H1 (cell line): ENCODE data around the gene ZBTB1. TPM values are rescaled to one million over a fixed set of nuclear protein-coding genes. Genes with fewer than 3 reads are reported as not detected.

Experiments
- CTCF ChIA-PET: fragments of 300-600 bp; sonication (Branson Sonifier 250); formaldehyde crosslinking; loops from one replicate; lab custom pipeline; 2021; ENCODE audit not compliant: partially characterized antibody; lab: Charles Lee
- POLR2A ChIA-PET: fragments of 300-600 bp; sonication (Branson Sonifier 250); formaldehyde crosslinking; loops from one replicate; lab custom pipeline; 2021; ENCODE audit warnings: inconsistent platforms; ENCODE audit not compliant: partially characterized antibody; lab: Charles Lee
- DNase-seq, 2 experiments: peaks; one replicate each; pipeline versions ENCODE4 v3.0.0 to v3.0.0-alpha.2; 2010 to 2022; ENCODE audit warnings: low spot score in 2 of 2, low read depth in 1 of 2, mixed read lengths in 1 of 2
- FAIRE-seq: peaks from 2 replicates; lab custom pipeline; 2011; peaks lifted over from hg19 to GRCh38; lab: Jason Lieb, UNC
- H2AFZ ChIP-seq: 2 replicates; pipeline ENCODE4 v1.8.1; 2012; ENCODE audit warnings: low read length, inconsistent platforms
- H2AK5ac ChIP-seq: 2 replicates; pipeline ENCODE4 v1.6.1; 2013; ENCODE audit warnings: low read depth, low read length
- H2BK120ac ChIP-seq: replicated peaks from 2 replicates; pipeline ENCODE3; 2013; ENCODE audit warnings: low read depth, low read length, inconsistent platforms
- H2BK12ac ChIP-seq: 2 replicates; pipeline ENCODE4 v1.6.1; 2013; ENCODE audit warnings: low read depth, low read length
- H2BK15ac ChIP-seq: 2 replicates; pipeline ENCODE4 v1.6.1; 2013; ENCODE audit warnings: low read length
- H2BK20ac ChIP-seq: 2 replicates; pipeline ENCODE4 v1.6.1; 2013; ENCODE audit warnings: low read length
- H2BK5ac ChIP-seq: 2 replicates; pipeline ENCODE4 v1.6.1; 2013; ENCODE audit warnings: low read depth, low read length
- H3K14ac ChIP-seq: 2 replicates; pipeline ENCODE4 v1.6.1; 2013; ENCODE audit warnings: inconsistent platforms; ENCODE audit not compliant: insufficient read length
- H3K18ac ChIP-seq: 2 replicates; pipeline ENCODE4 v1.6.1; 2013; ENCODE audit warnings: low read length; ENCODE audit errors: extremely low read depth
- H3K23ac ChIP-seq: 2 replicates; pipeline ENCODE4 v1.6.1; 2013; ENCODE audit warnings: inconsistent platforms; ENCODE audit not compliant: insufficient read length
- H3K23me2 ChIP-seq: 2 replicates; pipeline ENCODE4 v1.6.1; 2013; ENCODE audit warnings: low read depth, low read length
- H3K27ac ChIP-seq: 2 replicates; pipeline ENCODE4 v1.6.1; 2011; ENCODE audit warnings: low read depth, low read length, inconsistent platforms
- H3K27me3 ChIP-seq, 4 experiments: replicated peaks in 1 of 4; 1 replicate in 1 of 4; 2 replicates in 3 of 4; pipeline versions ENCODE4 v1.6.1 to v1.8.1; 2011 to 2013; ENCODE audit warnings: low read length in 3 of 4, mild to moderate bottlenecking in 3 of 4, inconsistent platforms in 2 of 4, mixed read lengths in 2 of 4, moderate library complexity in 1 of 4; ENCODE audit not compliant: control insufficient read depth in 3 of 4, insufficient read depth in 3 of 4; ENCODE audit errors: extremely low read depth in 1 of 4
- H3K36me3 ChIP-seq, 4 experiments: 2 replicates each; pipeline versions ENCODE4 v1.6.1 to v1.8.1; 2011 to 2013; ENCODE audit warnings: mild to moderate bottlenecking in 4 of 4, low read length in 3 of 4, moderate library complexity in 2 of 4, control low read depth in 1 of 4, inconsistent platforms in 1 of 4; ENCODE audit not compliant: insufficient read depth in 4 of 4, control insufficient read depth in 2 of 4
- H3K4ac ChIP-seq: replicated peaks from 2 replicates; pipeline ENCODE3; 2013; ENCODE audit warnings: low read length, low read depth, mixed read lengths, inconsistent platforms; ENCODE audit not compliant: insufficient read length
- H3K4me1 ChIP-seq, 4 experiments: replicated peaks in 1 of 4; 1 replicate in 1 of 4; 2 replicates in 3 of 4; pipeline versions ENCODE4 v1.6.1 to v1.8.1; 2011 to 2013; ENCODE audit warnings: low read length in 3 of 4, inconsistent platforms in 2 of 4, mixed read lengths in 1 of 4; ENCODE audit not compliant: insufficient read depth in 4 of 4, control insufficient read depth in 3 of 4
- H3K4me2 ChIP-seq, 2 experiments: 2 replicates each; pipeline versions ENCODE4 v1.6.1 to v1.8.1; 2011 to 2013; ENCODE audit warnings: low read depth in 2 of 2, low read length in 2 of 2, control low read depth in 1 of 2, inconsistent platforms in 1 of 2, mild to moderate bottlenecking in 1 of 2; ENCODE audit not compliant: insufficient read depth in 1 of 2
- H3K4me3 ChIP-seq, 4 experiments: fragments of 200-600, 300-600 bp in 1 of 4; sonication (generic), shearing (Covaris generic), sonication (Bioruptor Twin) in 1 of 4; 2 replicates each; pipeline versions ENCODE4 v1.5.1 to v1.8.1; 2011 to 2016; ENCODE audit warnings: low read length in 4 of 4, low read depth in 3 of 4, control low read depth in 2 of 4, inconsistent platforms in 2 of 4, mild to moderate bottlenecking in 2 of 4, mixed read lengths in 1 of 4, moderate library complexity in 1 of 4; ENCODE audit not compliant: insufficient read depth in 2 of 4; ENCODE audit errors: extremely low read depth in 1 of 4
- H3K56ac ChIP-seq: replicated peaks from 2 replicates; pipeline ENCODE3; 2013; ENCODE audit warnings: low read depth, mild to moderate bottlenecking, mixed read lengths, low read length, inconsistent platforms; ENCODE audit not compliant: insufficient read length
- H3K79me1 ChIP-seq: 2 replicates; pipeline ENCODE4 v1.6.1; 2013; ENCODE audit warnings: low read depth, low read length, control low read depth
- H3K79me2 ChIP-seq, 2 experiments: 2 replicates each; pipeline versions ENCODE4 v1.6.1 to v1.8.1; 2012 to 2013; ENCODE audit warnings: low read length in 2 of 2, mild to moderate bottlenecking in 2 of 2, inconsistent platforms in 1 of 2; ENCODE audit not compliant: insufficient read depth in 2 of 2, control insufficient read depth in 1 of 2
- H3K9ac ChIP-seq, 4 experiments: replicated peaks in 1 of 4; 1 replicate in 1 of 4; 2 replicates in 3 of 4; pipeline versions ENCODE4 v1.6.1 to v1.8.1; 2011 to 2013; ENCODE audit warnings: low read depth in 3 of 4, low read length in 3 of 4, control low read depth in 2 of 4, mild to moderate bottlenecking in 2 of 4, moderate library complexity in 2 of 4, inconsistent platforms in 1 of 4; ENCODE audit errors: extremely low read depth in 1 of 4
- H3K9me3 ChIP-seq, 2 experiments: 2 replicates each; pipeline versions ENCODE4 v1.6.1 to v1.8.1; 2012 to 2013; ENCODE audit warnings: mild to moderate bottlenecking in 2 of 2, moderate library complexity in 2 of 2, control low read depth in 1 of 2, inconsistent platforms in 1 of 2, low read depth in 1 of 2, low read length in 1 of 2, mixed read lengths in 1 of 2; ENCODE audit not compliant: insufficient read depth in 2 of 2
- H4K20me1 ChIP-seq, 2 experiments: replicated peaks in 1 of 2; 2 replicates each; pipeline versions ENCODE3 to v1.8.1; 2011 to 2013; ENCODE audit warnings: inconsistent platforms in 2 of 2, low read length in 2 of 2, mild to moderate bottlenecking in 1 of 2; ENCODE audit not compliant: insufficient read depth in 2 of 2, control insufficient read depth in 1 of 2
- H4K5ac ChIP-seq: 2 replicates; pipeline ENCODE4 v1.6.1; 2013; ENCODE audit warnings: low read length, low read depth, mixed read lengths, inconsistent platforms; ENCODE audit not compliant: insufficient read length
- H4K8ac ChIP-seq: 2 replicates; pipeline ENCODE4 v1.8.0; 2013; ENCODE audit warnings: mild to moderate bottlenecking, moderate library complexity, low read length, inconsistent platforms; ENCODE audit not compliant: insufficient read depth; ENCODE audit errors: extremely low read depth
- H4K91ac ChIP-seq: replicated peaks from 2 replicates; pipeline ENCODE3; 2013; ENCODE audit warnings: low read length, mixed read lengths, inconsistent platforms; ENCODE audit not compliant: insufficient read length
- BCL11A ChIP-seq, 2 experiments: IDR thresholded peaks; one replicate each; pipeline ENCODE4 v1.6.1; 2011; ENCODE audit warnings: low read depth in 2 of 2, low read length in 2 of 2, mild to moderate bottlenecking in 2 of 2
- BRCA1 ChIP-seq: IDR thresholded peaks from 2 replicates; pipeline ENCODE4 v1.6.1; 2012; ENCODE audit warnings: low read depth, low read length, improper control_type of control experiment
- CHD1 ChIP-seq: IDR thresholded peaks from 2 replicates; pipeline ENCODE4 v1.6.1; 2012; ENCODE audit warnings: low read depth, low read length, improper control_type of control experiment
- CTCF ChIP-seq, 3 experiments: IDR thresholded peaks; 1 replicate in 2 of 3; 2 replicates in 1 of 3; pipeline versions ENCODE4 v1.5.1 to v1.6.1; 2011; ENCODE audit warnings: low read length in 3 of 3, mild to moderate bottlenecking in 3 of 3, inconsistent platforms in 2 of 3, low read depth in 1 of 3, moderate library complexity in 1 of 3; ENCODE audit not compliant: insufficient read depth in 1 of 3; ENCODE audit errors: control extremely low read depth in 1 of 3
- JUND ChIP-seq: IDR thresholded peaks from 2 replicates; pipeline ENCODE4 v1.6.1; 2011; ENCODE audit warnings: mild to moderate bottlenecking, improper control_type of control experiment, low read length
- NANOG ChIP-seq: IDR thresholded peaks from 2 replicates; pipeline ENCODE4 v1.6.1; 2011; ENCODE audit warnings: low read length, low read depth, mild to moderate bottlenecking, inconsistent platforms; ENCODE audit not compliant: insufficient read depth, poor library complexity, severe bottlenecking
- YY1 ChIP-seq: IDR thresholded peaks from 2 replicates; pipeline ENCODE4 v1.6.1; 2011; ENCODE audit warnings: low read depth, mild to moderate bottlenecking, low read length
- WGBS, 2 experiments: shearing (Covaris generic) in 1 of 2; methylation state at CpG; one replicate each; pipeline versions ENCODE4 v1.1.6 to v1.1.7; 2013 to 2015; ENCODE audit warnings: low lambda C conversion rate in 2 of 2, mixed read lengths in 2 of 2, inconsistent platforms in 1 of 2, low coverage in 1 of 2, missing lambda C conversion rate in 1 of 2; ENCODE audit not compliant: insufficient replicate concordance in 2 of 2, insufficient coverage in 1 of 2, insufficient read length in 1 of 2; ENCODE audit errors: extremely low coverage in 1 of 2, missing lambda C conversion rate in 1 of 2; 5-methylcytosine and 5-hydroxymethylcytosine counted together
- polyA plus RNA-seq, 7 experiments: library from polyadenylated mRNA; depleted of rRNA in 3 of 7; stranded (reverse) in 5 of 7; unstranded in 2 of 7; fragments of >200 nt in 5 of 7; fragments of 200-250 nt in 2 of 7; gene quantifications; 1 replicate in 5 of 7; 2 replicates in 1 of 7; 4 replicates in 1 of 7; pipeline versions ENCODE4 v1.2.1 to v1.2.3, GENCODE V29; 2011 to 2013; ENCODE audit warnings: missing spikeins in 2 of 7, mixed read lengths in 2 of 7
- total RNA-seq: library from RNA; stranded (reverse); fragmentation: NEBNext Ultra II Directional; extraction: Animal tissue kit (Norgen Biotek cat#: 25700); gene quantifications from 2 replicates; pipeline ENCODE4 v1.2.1, GENCODE V29; 2021

Gene ZBTB1
- total and polyA plus RNA-seq, 2 of the 8 experiments (the other 6 are each of a cell fraction or from before 2014, with no cell fraction given) = 13.6 to 27.5 TPM

- no peak overlapping the region for H2BK120ac ChIP-seq
- TF ChIP-seq NANOG (no peak), BCL11A (IDR thresholded peaks at IDR 0.05; ENCODE audit: low read depth in 2 of 2, low read length in 2 of 2) (no peak), YY1 (no peak), JUND (no peak), CHD1 (no peak), BRCA1 (no peak), CTCF (IDR thresholded peaks at IDR 0.05; ENCODE audit: control extremely low read depth in 1 of 3, insufficient read depth in 1 of 3, low read depth in 1 of 3, low read length in 3 of 3) (no peak)
- H4K91ac ChIP-seq = no peak overlapping the region
- no peak overlapping the region for H3K4me3 ChIP-seq
- no peak overlapping the region for H3K56ac ChIP-seq
- H2AK5ac ChIP-seq = no peak overlapping the region
- H3K79me2 ChIP-seq = peaks cover 3 to 39% of the 10 kb centered on the region in 2 experiments; a peak in 2 of 4 replicates
- no peak overlapping the region for H2BK12ac ChIP-seq
- CTCF ChIA-PET = no interaction called here
- no peaks in the 10 kb centered on the region for H4K20me1 ChIP-seq
- H4K5ac ChIP-seq = no peak overlapping the region
- no peak overlapping the region for H3K18ac ChIP-seq
- H3K4me1 ChIP-seq = peaks cover 2 to 9% (median 6%) of the 10 kb centered on the region in 4 experiments; a peak in 4 of 7 replicates
- peaks cover 14% of the 10 kb centered on the region; the same call in 1 of the 2 replicates for H3K23me2 ChIP-seq
- no peak overlapping the region for H2AFZ ChIP-seq
- no peak overlapping the region for H3K14ac ChIP-seq
- no peak overlapping the region for H2BK5ac ChIP-seq
- no peak overlapping the region for H3K4me2 ChIP-seq
- no peak overlapping the region for H3K23ac ChIP-seq
- no peak overlapping the region for H3K9ac ChIP-seq
- H3K4ac ChIP-seq = no peak overlapping the region
- H2BK20ac ChIP-seq = no peak overlapping the region
- no peak overlapping the region for H2BK15ac ChIP-seq
- POLR2A ChIA-PET = interaction anchor here (2.2 kb wide), 1 partner anchor 113 kb away, joined by 5 read pairs; no protein-coding TSS in a partner anchor
- no peak for FAIRE-seq
- no peaks in the 10 kb centered on the region for H3K9me3 ChIP-seq
- H3K36me3 ChIP-seq = peaks cover 0 to 2% (median 0%) of the 10 kb centered on the region in 4 experiments; a peak in 3 of 8 replicates
- 83% methylated on average over 1 of the region's 1 CpG; no CpG with 5 or more reads in 1 of the 2 experiments for WGBS, 2 experiments
- no peaks in the 10 kb centered on the region; the same call in none of the 2 replicates for H3K79me1 ChIP-seq
- no peak overlapping the region for H3K27ac ChIP-seq
- H4K8ac ChIP-seq = no peak overlapping the region
- no peaks in the 10 kb centered on the region for H3K27me3 ChIP-seq
- DNase-seq = no peak
Measured at GRCh38 chr14:64500088-64500487, 4.5 kb upstream of the ZBTB1 start.
